ENCODE data around the gene TNFSF12.

DNA sequence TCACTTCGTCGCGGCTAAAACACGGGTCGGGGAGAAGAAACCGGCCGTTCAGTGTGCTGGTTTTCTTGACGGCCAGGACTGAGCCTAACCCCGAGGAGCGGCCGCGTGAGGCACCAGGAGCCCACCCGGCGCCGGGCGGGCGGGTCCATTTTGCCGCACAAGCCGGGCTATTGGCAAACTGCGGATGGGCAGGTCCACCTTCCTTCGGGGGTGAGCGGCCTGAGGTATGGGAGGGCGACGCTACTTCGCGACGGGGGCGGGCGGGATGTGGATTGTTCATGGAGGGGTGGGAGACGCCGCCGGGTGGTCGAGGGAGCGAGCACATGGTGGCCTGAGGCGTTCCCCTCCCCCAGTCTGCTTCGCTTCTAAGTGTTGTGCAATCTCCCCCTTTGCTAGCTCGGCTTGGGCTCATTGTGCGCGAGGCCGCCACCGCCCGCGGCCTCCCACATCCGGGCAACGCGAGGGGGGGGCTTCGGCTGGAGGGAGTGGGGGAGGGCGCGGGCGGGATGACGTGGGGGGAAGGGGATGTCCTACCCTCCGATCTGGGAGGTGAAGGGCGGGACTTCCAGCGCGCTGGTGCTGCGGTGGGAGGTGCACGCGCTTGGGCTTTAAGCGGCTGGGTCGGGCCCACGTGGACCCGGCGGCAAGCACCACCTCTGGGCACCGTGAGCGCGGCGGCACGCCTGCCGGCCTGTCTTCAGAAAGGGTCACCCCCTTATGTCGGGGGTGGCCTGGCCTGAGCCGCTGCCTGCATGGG is 24.6 kb downstream of the TNFSF12 start:
- TF ChIP-seq, protein P1, sequence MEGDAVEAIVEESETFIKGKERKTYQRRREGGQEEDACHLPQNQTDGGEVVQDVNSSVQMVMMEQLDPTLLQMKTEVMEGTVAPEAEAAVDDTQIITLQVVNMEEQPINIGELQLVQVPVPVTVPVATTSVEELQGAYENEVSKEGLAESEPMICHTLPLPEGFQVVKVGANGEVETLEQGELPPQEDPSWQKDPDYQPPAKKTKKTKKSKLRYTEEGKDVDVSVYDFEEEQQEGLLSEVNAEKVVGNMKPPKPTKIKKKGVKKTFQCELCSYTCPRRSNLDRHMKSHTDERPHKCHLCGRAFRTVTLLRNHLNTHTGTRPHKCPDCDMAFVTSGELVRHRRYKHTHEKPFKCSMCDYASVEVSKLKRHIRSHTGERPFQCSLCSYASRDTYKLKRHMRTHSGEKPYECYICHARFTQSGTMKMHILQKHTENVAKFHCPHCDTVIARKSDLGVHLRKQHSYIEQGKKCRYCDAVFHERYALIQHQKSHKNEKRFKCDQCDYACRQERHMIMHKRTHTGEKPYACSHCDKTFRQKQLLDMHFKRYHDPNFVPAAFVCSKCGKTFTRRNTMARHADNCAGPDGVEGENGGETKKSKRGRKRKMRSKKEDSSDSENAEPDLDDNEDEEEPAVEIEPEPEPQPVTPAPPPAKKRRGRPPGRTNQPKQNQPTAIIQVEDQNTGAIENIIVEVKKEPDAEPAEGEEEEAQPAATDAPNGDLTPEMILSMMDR (IDR thresholded peaks at IDR 0.05; ENCODE audit: low read length) = no peak
- TF ChIP-seq EZH2 (optimal IDR thresholded peaks at IDR 0.05; ENCODE audit: low read depth, low read length) (no peak), EZH2phosphoT487 (IDR thresholded peaks at IDR 0.05; ENCODE audit: low read length) (no peak)
